ENCODE data around the gene RABL6.
A peak's percentile ranks its signal among the peaks of the same experiment; 100 is the strongest.

RABL6 gene

DNA sequence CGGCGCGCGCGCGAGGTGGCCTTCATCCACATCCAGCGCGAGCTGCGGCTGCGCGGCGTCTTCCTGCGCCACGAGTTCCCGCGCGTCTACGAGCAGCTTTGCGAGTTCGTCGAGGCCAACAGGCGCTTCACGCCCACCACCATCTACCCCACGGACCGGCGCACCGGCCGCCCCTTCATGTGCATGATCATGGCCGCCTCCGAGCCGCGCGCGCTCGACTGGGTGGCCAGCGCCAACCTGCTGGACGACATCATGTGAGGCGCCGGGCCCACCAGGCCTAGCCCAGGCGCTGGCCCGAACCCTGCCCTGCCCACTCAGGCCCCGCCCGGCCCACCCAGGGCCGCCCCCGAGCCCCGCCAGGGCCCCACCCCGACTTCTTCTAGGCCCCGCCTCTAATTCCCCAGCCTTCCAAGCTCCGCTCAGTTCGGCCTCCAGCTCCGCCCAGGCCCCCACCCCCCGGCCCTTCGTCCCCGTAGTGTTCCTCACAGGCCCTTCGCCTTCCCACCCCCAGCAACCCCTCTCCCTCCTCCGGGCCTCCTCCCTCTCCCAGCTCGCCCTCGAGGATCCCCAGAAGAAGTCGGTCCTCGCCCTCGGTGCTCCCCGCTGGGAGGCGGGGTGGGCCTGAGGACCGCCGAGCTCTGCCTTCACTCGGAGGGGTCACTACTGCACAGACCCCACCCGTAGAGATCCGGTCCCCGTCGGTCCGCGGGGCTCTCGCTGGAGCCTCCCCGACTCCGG is 39.5 kb downstream of the RABL6 start:
- peak; percentile 59 for DNase-seq (ENCODE audit: low read depth, low spot score)

DNA sequence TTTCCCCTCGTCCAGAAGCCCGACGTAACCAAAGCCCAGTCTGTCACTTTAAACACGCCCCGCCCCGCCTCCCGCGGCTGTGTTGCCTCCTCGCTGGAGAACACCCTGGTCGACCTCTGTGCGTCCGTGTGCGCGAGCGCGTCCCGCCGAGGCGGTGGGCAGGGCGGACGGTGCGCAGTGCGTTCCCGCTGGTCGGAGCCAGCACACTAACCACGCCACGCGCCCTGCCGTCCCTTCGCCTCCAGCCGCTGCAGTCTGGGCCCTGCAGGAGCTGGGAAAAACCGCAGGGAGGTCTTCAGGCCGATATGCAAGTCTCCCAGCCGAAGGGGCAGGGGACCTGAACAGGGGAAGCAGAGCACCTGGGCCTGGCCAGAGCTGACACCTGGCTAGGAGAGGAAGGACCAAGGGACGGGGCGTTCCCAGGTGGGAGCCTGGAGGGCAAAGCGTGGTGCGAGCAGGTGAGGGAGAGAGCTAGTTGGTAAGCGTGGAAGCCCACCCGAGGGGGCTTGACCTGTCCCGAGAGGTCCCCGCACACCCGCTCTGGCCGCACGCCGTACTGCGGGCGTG is 40.2 kb downstream of the RABL6 start:
- DNase-seq (ENCODE audit: low read depth, low spot score) = peak; percentile 86

DNA sequence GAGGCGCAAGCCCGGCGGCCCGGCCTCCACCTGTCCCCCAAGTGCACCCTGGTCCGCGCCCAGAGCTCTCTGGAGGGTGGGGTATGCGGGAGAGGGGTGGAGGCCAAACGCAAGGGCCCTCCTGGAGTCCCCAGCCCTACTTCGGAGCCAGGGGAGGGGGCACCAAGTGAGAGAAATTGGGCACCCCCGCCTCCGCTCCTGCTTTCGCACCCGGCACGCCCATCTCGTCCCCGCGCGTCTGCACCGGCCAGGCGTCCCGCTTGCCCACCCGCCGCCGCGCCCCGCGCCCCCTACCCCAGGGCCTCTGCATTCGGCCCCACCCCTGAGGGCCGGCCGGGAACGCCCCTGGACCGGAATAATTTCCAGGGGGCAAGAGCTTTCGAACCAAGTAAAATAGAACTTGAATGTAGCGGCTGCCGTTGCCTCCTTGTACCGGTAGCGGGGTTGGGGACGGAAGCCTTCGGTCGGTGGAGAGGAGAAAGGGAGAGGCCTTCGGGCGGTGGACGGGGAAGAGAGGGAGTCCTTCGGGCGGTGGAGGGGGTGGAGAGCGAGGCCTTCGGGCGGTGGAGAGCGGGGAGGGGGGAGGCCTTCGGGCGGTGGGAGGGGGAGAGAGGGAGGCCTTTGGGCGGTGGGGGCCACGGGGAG is 40.8 kb downstream of the RABL6 start:
- no peak for DNase-seq (ENCODE audit: low read depth, low spot score)

DNA sequence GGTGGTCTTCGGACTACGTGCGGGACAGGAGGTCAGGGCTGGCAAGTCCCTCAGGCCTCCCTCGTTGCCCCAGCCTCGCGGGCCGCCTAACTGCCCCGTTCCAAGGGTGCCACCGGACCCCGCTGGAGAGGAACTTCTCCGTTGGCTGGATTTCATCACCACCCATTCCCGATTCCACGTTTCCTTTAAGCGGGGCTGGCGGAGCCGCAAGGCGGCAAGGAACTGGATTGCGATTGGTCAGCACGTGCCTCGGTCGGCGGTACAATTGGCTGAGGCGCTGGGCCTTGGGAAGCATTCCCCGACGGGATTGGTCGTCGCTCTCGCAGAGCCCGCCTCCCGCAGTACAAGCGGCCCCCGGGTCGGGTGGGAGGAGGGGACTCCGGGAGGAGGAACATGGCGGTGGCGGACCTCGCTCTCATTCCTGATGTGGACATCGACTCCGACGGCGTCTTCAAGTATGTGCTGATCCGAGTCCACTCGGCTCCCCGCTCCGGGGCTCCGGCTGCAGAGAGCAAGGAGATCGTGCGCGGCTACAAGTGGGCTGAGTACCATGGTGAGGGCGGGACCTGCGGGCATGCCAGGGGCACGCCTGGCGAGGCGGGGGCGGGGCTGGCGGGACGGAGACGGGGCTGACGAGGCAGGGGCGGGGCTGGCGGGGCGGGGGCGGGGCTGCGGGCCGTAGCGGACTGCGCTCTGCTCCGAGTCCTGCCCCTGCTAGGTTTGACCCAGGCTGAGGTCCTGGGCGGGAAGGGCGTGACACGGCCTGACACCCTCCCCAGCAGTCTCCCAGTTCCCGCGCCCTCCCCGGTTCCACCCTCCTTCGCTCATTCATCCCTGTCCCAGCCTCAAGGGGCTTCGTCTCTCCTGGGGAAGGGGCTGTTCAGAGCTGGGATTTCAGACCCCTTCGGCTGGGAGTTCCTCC is 41.6 kb downstream of the RABL6 start, which contains the start of gene PHPT1:
PHPT1 (plus strand) TSS at position 372 of the 922 bp plus-strand sequence; CDS start at position 394, 22 bp downstream.
- peak; percentile 99 for DNase-seq (ENCODE audit: low read depth, low spot score)

DNA sequence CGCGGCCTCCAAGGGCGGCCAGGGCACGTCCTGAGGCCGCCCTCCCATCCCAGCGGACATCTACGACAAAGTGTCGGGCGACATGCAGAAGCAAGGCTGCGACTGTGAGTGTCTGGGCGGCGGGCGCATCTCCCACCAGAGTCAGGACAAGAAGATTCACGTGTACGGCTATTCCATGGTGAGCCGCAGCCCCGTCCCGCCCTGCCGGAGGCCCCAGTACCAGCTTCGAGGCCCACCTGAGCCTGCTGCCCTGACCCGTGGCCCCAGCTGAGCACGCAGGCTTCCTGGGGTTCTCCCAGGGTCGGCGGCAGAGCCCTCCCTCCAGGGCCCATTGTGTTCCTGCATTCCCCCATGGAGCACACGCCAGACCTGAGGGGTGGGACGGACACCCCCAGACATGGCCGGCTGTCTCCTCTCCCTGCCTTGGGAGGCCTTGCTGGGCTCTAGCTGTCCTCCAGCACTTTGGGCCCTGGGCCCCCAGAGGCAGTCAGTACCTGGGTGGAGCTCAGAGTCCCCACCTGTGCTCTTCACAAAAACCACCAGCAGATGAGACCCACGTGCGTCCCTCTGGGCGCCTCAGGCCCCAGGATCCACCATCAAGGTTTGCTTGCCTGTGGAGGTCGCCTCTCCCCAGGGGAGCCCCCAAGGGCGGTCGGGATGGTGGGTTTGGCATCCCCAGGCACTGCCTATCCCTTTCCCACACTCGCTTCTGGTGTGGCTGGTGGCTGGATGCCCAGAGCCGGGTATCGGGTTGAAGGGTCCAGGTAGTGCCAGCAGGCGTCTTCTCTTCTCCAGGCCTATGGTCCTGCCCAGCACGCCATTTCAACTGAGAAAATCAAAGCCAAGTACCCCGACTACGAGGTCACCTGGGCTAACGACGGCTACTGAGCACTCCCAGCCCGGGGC is 42.5 kb downstream of the RABL6 start:
- no peak for DNase-seq (ENCODE audit: low read depth, low spot score)

DNA sequence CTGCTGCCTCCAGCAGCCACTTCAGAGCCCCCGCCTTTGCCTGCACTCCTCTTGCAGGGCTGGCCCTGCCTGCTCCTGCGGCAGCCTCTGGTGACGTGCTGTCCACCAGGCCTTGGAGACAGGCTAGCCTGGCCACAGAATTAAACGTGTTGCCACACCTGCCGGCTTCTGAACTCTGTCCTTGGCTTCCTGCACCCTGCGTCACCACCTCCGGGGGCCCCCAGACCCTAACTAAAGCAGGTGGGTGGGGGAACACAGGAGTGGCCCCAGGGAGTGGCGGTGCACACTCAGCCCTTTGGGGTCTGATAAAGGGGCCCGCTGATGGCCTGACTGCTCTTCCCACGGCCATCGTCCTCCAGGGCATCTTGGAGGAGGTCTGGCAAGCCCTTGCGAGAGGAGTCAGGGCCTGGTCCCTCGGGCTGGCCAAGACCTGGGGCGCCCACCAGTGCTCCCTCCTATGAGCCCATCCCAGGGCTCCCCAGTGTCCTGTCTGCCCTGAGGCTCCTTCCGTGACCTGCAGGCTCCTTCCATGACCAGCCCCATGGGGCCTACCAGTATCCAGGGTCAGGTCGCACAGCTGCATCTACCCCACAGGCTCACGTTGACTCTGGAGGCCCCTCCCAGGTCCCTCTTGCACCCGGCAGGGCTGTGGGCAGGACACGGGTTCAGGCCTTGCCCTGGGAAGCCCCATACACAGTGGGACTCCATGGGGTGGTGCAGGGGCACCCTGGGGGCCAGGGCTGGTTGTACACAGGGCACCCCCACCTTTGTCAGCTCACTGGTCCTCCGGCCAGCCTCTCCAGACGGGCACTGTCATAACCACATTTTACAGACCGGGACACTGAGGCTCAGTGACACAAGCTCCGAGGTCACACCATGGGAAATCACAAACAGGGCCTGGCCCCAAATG is 43.4 kb downstream of the RABL6 start:
- no peak for DNase-seq (ENCODE audit: low read depth, low spot score)

DNA sequence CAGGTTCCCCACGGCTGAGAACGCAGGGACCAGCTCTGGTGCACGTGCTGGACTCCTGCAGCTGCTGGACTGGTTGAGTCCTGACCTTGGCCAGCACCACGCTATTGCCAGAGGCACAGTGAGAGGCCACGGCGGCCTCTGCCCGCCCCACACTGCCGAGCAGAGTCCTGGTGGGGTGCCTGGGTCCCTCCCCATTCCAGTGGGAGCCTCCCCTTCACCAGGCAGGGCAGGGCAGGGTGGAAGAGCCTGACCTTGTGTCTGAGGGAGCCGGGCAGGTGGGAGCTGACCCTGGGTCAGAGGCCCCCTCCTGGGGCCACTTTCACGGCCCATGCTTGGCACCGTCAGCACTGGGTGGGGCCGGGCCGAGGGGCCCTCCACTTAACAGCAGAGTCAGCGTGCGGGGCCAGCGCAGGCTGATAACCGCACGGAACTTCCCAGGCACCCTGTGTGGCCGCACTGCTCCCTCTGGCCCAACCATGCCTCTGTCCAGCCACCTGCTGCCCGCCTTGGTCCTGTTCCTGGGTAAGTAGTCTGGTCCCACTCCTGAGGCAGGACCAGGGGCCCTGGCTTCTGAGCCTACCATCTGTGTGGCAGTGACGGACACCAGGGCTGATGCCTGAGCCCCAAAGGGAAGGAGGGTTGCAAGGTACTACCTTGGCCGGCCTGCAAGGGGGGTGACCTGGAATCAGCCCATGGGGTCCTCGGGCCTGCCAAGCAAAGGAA is 44.4 kb downstream of the RABL6 start, which contains the start of gene MAMDC4:
MAMDC4 (plus strand) TSS at position 406 of the 723 bp plus-strand sequence; CDS start at position 477, 71 bp downstream.
- DNase-seq (ENCODE audit: low read depth, low spot score) = no peak

DNA sequence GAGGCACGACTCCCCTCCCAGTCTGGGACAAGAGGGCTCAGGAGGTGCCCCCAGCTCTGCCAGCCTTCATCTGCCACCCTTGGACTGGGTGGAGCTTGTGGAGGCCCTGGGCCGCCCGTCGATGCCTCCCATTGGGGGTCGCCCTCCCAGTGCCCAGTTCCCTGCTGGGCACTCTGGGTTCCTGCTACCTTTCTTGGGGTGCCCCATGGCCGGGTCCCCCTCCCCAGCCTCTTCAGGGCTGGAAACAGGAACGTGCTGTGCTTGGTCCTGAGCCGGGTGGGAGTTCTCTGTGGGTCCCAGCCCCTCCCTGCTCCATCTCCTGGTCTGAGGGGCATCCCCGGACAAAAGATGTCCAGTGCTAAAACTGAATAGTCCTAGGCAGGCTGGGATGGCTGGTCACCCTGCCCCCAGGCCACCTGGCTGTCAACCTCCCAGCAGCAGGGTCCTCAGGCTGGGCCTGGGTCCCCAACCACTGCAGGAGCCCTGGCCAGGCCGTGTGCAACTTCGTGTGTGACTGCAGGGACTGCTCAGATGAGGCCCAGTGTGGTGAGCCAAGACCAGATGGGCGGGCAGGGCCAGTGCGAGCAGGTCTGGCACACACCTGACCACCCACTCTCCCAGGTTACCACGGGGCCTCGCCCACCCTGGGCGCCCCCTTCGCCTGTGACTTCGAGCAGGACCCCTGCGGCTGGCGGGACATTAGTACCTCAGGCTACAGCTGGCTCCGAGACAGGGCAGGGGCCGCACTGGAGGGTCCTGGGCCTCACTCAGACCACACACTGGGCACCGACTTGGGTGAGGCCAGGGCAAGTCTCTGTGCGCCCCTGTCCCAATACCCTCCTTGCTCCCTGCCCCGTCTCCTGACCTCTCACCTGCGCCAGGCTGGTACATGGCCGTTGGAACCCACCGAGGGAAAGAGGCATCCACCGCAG is 45.2 kb downstream of the RABL6 start:
- no peak for DNase-seq (ENCODE audit: low read depth, low spot score)

DNA sequence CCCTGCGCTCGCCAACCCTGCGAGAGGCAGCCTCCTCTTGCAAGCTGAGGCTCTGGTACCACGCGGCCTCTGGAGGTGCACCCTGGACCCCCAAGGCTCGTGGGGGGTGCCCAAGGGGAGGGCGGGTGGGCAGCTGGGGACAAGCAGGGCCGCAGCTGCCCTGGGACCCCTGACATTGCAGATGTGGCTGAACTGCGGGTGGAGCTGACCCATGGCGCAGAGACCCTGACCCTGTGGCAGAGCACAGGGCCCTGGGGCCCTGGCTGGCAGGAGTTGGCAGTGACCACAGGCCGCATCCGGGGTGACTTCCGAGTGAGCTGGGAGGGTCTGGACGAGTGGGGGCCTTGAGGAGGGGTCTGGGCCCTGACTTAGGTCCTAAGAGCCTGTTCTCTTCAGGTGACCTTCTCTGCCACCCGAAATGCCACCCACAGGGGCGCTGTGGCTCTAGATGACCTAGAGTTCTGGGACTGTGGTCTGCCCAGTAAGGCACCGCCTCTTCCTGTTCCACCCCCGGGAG is 45.9 kb downstream of the RABL6 start:
- peak; percentile 3 for DNase-seq (ENCODE audit: low read depth, low spot score)

DNA sequence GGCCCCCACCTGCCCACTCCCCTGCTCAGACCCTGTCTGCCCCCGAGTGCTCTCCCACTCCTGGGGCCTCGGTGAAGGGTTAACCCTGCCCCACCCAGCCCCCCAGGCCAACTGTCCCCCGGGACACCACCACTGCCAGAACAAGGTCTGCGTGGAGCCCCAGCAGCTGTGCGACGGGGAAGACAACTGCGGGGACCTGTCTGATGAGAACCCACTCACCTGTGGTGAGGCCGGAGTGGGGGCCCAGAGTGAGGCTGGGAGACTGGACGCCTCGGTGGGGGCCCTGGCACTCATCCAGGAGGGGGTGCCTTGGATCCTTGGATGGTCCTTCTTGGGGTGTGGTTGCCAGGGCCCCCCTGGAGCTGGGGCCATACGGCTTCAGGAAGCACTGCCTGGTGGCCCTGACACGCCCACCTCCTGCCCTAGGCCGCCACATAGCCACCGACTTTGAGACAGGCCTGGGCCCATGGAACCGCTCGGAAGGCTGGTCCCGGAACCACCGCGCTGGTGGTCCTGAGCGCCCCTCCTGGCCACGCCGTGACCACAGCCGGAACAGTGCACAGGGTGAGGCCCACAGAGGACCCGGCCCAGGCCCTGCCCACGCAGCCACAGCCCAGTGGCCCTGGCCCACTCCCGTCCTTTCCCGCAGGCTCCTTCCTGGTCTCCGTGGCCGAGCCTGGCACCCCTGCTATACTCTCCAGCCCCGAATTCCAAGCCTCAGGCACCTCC is 46.5 kb downstream of the RABL6 start:
- no peak for DNase-seq (ENCODE audit: low read depth, low spot score)

DNA sequence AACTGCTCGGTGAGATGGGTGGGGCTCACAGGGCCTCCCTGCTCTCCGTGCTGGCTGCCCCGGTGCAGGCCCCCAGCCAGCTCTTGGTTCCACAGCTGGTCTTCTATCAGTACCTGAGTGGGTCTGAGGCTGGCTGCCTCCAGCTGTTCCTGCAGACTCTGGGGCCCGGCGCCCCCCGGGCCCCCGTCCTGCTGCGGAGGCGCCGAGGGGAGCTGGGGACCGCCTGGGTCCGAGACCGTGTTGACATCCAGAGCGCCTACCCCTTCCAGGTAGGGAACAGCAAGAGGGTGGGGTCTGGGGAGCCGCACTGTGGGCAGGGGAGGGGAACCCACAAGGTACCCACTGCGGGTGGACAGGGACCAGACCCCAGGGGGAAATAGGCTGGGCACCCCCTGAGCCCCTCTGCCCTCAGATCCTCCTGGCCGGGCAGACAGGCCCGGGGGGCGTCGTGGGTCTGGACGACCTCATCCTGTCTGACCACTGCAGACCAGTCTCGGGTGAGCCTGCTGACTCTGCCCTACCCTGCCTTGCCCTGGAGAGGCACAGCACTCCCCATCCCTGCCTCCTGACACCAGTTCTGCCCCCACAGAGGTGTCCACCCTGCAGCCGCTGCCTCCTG is 47.2 kb downstream of the RABL6 start:
- DNase-seq (ENCODE audit: low read depth, low spot score) = no peak

DNA sequence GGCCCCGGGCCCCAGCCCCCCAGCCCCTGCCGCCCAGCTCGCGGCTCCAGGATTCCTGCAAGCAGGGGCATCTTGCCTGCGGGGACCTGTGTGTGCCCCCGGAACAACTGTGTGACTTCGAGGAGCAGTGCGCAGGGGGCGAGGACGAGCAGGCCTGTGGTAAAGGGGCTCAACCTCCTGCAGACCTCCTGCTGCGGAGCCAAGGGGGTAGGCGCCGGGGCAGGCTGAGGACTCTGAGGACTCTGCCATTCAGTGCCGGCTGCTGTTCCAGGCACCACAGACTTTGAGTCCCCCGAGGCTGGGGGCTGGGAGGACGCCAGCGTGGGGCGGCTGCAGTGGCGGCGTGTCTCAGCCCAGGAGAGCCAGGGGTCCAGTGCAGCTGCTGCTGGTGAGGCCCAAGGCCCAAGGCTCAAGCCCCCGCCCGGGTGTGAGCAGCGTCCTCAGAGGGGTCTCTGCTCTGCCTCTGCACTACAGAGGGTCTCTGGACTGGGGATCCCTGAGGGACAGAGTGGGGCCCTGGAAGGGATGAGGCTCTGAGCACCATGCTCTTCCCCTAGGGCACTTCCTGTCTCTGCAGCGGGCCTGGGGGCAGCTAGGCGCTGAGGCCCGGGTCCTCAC is 47.8 kb downstream of the RABL6 start:
- DNase-seq (ENCODE audit: low read depth, low spot score) = no peak

DNA sequence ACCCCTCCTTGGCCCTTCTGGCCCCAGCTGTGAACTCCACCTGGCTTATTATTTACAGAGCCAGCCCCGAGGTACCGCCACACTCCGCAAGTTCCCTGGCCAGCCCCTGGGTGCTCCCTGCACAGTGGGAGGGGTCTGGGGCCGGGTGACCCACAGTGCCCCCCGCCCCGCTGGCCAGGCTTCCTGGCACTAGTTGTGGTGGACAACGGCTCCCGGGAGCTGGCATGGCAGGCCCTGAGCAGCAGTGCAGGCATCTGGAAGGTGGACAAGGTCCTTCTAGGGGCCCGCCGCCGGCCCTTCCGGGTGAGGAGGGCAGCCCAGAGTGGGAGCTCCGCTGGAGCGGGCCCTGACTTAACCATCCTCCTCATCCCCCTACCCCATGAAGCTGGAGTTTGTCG is 48.3 kb downstream of the RABL6 start:
- no peak for DNase-seq (ENCODE audit: low read depth, low spot score)

DNA sequence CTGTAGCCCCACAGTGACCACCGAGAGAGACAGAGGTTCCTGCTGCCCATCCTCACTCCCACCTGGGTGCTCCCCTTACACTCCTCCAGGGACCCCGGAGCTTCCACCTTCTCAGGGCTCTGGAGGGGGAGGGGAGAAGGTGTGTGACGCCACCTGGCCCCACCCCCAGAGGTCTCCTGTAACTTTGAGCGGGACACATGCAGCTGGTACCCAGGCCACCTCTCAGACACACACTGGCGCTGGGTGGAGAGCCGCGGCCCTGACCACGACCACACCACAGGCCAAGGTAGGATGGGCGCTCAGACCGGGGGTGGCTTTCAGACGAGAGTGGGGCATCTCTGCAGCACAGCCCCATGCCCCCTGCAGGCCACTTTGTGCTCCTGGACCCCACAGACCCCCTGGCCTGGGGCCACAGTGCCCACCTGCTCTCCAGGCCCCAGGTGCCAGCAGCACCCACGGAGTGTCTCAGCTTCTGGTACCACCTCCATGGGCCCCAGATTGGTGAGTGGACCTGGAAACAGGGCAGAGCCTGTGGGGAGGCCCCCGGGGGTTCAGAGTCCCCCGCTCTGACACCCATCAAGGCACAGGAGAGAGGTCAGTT is 48.9 kb downstream of the RABL6 start:
- no peak for DNase-seq (ENCODE audit: low read depth, low spot score)

DNA sequence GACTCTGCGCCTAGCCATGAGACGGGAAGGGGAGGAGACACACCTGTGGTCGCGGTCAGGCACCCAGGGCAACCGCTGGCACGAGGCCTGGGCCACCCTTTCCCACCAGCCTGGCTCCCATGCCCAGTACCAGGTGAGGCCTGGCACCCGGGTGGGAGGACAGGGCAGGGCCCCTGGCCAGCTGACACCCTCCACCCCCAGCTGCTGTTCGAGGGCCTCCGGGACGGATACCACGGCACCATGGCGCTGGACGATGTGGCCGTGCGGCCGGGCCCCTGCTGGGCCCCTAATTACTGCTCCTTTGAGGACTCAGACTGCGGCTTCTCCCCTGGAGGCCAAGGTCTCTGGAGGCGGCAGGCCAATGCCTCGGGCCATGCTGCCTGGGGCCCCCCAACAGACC is 49.4 kb downstream of the RABL6 start:
- DNase-seq (ENCODE audit: low read depth, low spot score) = peak; percentile 10
